H1 (cell line): ENCODE measurements around the gene TMEM30A. TPM values are rescaled to one million over a fixed set of nuclear protein-coding genes. Genes with fewer than 3 reads are reported as not detected.

Experiments
- CTCF ChIA-PET: fragments of 300-600 bp; sonication (Branson Sonifier 250); formaldehyde crosslinking; loops from one replicate; lab custom pipeline; 2021; ENCODE audit not compliant: partially characterized antibody; lab: Charles Lee
- POLR2A ChIA-PET: fragments of 300-600 bp; sonication (Branson Sonifier 250); formaldehyde crosslinking; loops from one replicate; lab custom pipeline; 2021; ENCODE audit warnings: inconsistent platforms; ENCODE audit not compliant: partially characterized antibody; lab: Charles Lee
- DNase-seq, 2 experiments: peaks; one replicate each; pipeline versions ENCODE4 v3.0.0 to v3.0.0-alpha.2; 2010 to 2022; ENCODE audit warnings: low spot score in 2 of 2, low read depth in 1 of 2, mixed read lengths in 1 of 2
- FAIRE-seq: peaks from 2 replicates; lab custom pipeline; 2011; peaks lifted over from hg19 to GRCh38; lab: Jason Lieb, UNC
- H2AFZ ChIP-seq: 2 replicates; pipeline ENCODE4 v1.8.1; 2012; ENCODE audit warnings: low read length, inconsistent platforms
- H2AK5ac ChIP-seq: 2 replicates; pipeline ENCODE4 v1.6.1; 2013; ENCODE audit warnings: low read depth, low read length
- H2BK120ac ChIP-seq: replicated peaks from 2 replicates; pipeline ENCODE3; 2013; ENCODE audit warnings: low read depth, low read length, inconsistent platforms
- H2BK12ac ChIP-seq: 2 replicates; pipeline ENCODE4 v1.6.1; 2013; ENCODE audit warnings: low read depth, low read length
- H2BK15ac ChIP-seq: 2 replicates; pipeline ENCODE4 v1.6.1; 2013; ENCODE audit warnings: low read length
- H2BK20ac ChIP-seq: 2 replicates; pipeline ENCODE4 v1.6.1; 2013; ENCODE audit warnings: low read length
- H2BK5ac ChIP-seq: 2 replicates; pipeline ENCODE4 v1.6.1; 2013; ENCODE audit warnings: low read depth, low read length
- H3K14ac ChIP-seq: 2 replicates; pipeline ENCODE4 v1.6.1; 2013; ENCODE audit warnings: inconsistent platforms; ENCODE audit not compliant: insufficient read length
- H3K18ac ChIP-seq: 2 replicates; pipeline ENCODE4 v1.6.1; 2013; ENCODE audit warnings: low read length; ENCODE audit errors: extremely low read depth
- H3K23ac ChIP-seq: 2 replicates; pipeline ENCODE4 v1.6.1; 2013; ENCODE audit warnings: inconsistent platforms; ENCODE audit not compliant: insufficient read length
- H3K23me2 ChIP-seq: 2 replicates; pipeline ENCODE4 v1.6.1; 2013; ENCODE audit warnings: low read depth, low read length
- H3K27ac ChIP-seq: 2 replicates; pipeline ENCODE4 v1.6.1; 2011; ENCODE audit warnings: low read depth, low read length, inconsistent platforms
- H3K27me3 ChIP-seq, 4 experiments: replicated peaks in 1 of 4; 1 replicate in 1 of 4; 2 replicates in 3 of 4; pipeline versions ENCODE4 v1.6.1 to v1.8.1; 2011 to 2013; ENCODE audit warnings: low read length in 3 of 4, mild to moderate bottlenecking in 3 of 4, inconsistent platforms in 2 of 4, mixed read lengths in 2 of 4, moderate library complexity in 1 of 4; ENCODE audit not compliant: control insufficient read depth in 3 of 4, insufficient read depth in 3 of 4; ENCODE audit errors: extremely low read depth in 1 of 4
- H3K36me3 ChIP-seq, 4 experiments: 2 replicates each; pipeline versions ENCODE4 v1.6.1 to v1.8.1; 2011 to 2013; ENCODE audit warnings: mild to moderate bottlenecking in 4 of 4, low read length in 3 of 4, moderate library complexity in 2 of 4, control low read depth in 1 of 4, inconsistent platforms in 1 of 4; ENCODE audit not compliant: insufficient read depth in 4 of 4, control insufficient read depth in 2 of 4
- H3K4ac ChIP-seq: replicated peaks from 2 replicates; pipeline ENCODE3; 2013; ENCODE audit warnings: low read length, low read depth, mixed read lengths, inconsistent platforms; ENCODE audit not compliant: insufficient read length
- H3K4me1 ChIP-seq, 4 experiments: replicated peaks in 1 of 4; 1 replicate in 1 of 4; 2 replicates in 3 of 4; pipeline versions ENCODE4 v1.6.1 to v1.8.1; 2011 to 2013; ENCODE audit warnings: low read length in 3 of 4, inconsistent platforms in 2 of 4, mixed read lengths in 1 of 4; ENCODE audit not compliant: insufficient read depth in 4 of 4, control insufficient read depth in 3 of 4
- H3K4me2 ChIP-seq, 2 experiments: 2 replicates each; pipeline versions ENCODE4 v1.6.1 to v1.8.1; 2011 to 2013; ENCODE audit warnings: low read depth in 2 of 2, low read length in 2 of 2, control low read depth in 1 of 2, inconsistent platforms in 1 of 2, mild to moderate bottlenecking in 1 of 2; ENCODE audit not compliant: insufficient read depth in 1 of 2
- H3K4me3 ChIP-seq, 4 experiments: fragments of 200-600, 300-600 bp in 1 of 4; sonication (generic), shearing (Covaris generic), sonication (Bioruptor Twin) in 1 of 4; 2 replicates each; pipeline versions ENCODE4 v1.5.1 to v1.8.1; 2011 to 2016; ENCODE audit warnings: low read length in 4 of 4, low read depth in 3 of 4, control low read depth in 2 of 4, inconsistent platforms in 2 of 4, mild to moderate bottlenecking in 2 of 4, mixed read lengths in 1 of 4, moderate library complexity in 1 of 4; ENCODE audit not compliant: insufficient read depth in 2 of 4; ENCODE audit errors: extremely low read depth in 1 of 4
- H3K56ac ChIP-seq: replicated peaks from 2 replicates; pipeline ENCODE3; 2013; ENCODE audit warnings: low read depth, mild to moderate bottlenecking, mixed read lengths, low read length, inconsistent platforms; ENCODE audit not compliant: insufficient read length
- H3K79me1 ChIP-seq: 2 replicates; pipeline ENCODE4 v1.6.1; 2013; ENCODE audit warnings: low read depth, low read length, control low read depth
- H3K79me2 ChIP-seq, 2 experiments: 2 replicates each; pipeline versions ENCODE4 v1.6.1 to v1.8.1; 2012 to 2013; ENCODE audit warnings: low read length in 2 of 2, mild to moderate bottlenecking in 2 of 2, inconsistent platforms in 1 of 2; ENCODE audit not compliant: insufficient read depth in 2 of 2, control insufficient read depth in 1 of 2
- H3K9ac ChIP-seq, 4 experiments: replicated peaks in 1 of 4; 1 replicate in 1 of 4; 2 replicates in 3 of 4; pipeline versions ENCODE4 v1.6.1 to v1.8.1; 2011 to 2013; ENCODE audit warnings: low read depth in 3 of 4, low read length in 3 of 4, control low read depth in 2 of 4, mild to moderate bottlenecking in 2 of 4, moderate library complexity in 2 of 4, inconsistent platforms in 1 of 4; ENCODE audit errors: extremely low read depth in 1 of 4
- H3K9me3 ChIP-seq, 2 experiments: 2 replicates each; pipeline versions ENCODE4 v1.6.1 to v1.8.1; 2012 to 2013; ENCODE audit warnings: mild to moderate bottlenecking in 2 of 2, moderate library complexity in 2 of 2, control low read depth in 1 of 2, inconsistent platforms in 1 of 2, low read depth in 1 of 2, low read length in 1 of 2, mixed read lengths in 1 of 2; ENCODE audit not compliant: insufficient read depth in 2 of 2
- H4K20me1 ChIP-seq, 2 experiments: replicated peaks in 1 of 2; 2 replicates each; pipeline versions ENCODE3 to v1.8.1; 2011 to 2013; ENCODE audit warnings: inconsistent platforms in 2 of 2, low read length in 2 of 2, mild to moderate bottlenecking in 1 of 2; ENCODE audit not compliant: insufficient read depth in 2 of 2, control insufficient read depth in 1 of 2
- H4K5ac ChIP-seq: 2 replicates; pipeline ENCODE4 v1.6.1; 2013; ENCODE audit warnings: low read length, low read depth, mixed read lengths, inconsistent platforms; ENCODE audit not compliant: insufficient read length
- H4K8ac ChIP-seq: 2 replicates; pipeline ENCODE4 v1.8.0; 2013; ENCODE audit warnings: mild to moderate bottlenecking, moderate library complexity, low read length, inconsistent platforms; ENCODE audit not compliant: insufficient read depth; ENCODE audit errors: extremely low read depth
- H4K91ac ChIP-seq: replicated peaks from 2 replicates; pipeline ENCODE3; 2013; ENCODE audit warnings: low read length, mixed read lengths, inconsistent platforms; ENCODE audit not compliant: insufficient read length
- HDAC6 ChIP-seq: IDR thresholded peaks from one replicate; pipeline ENCODE4 v1.7.1; 2012; ENCODE audit warnings: low read depth, mild to moderate bottlenecking, inconsistent platforms, low read length, moderate library complexity
- RNF2 ChIP-seq: fragments of 200-900, 300-1000 bp; sonication (generic); IDR thresholded peaks from 2 replicates; pipeline ENCODE4 v1.7.1; 2016; ENCODE audit warnings: borderline replicate concordance, low read depth, mild to moderate bottlenecking, antibody characterized with exemption, low read length; ENCODE audit not compliant: poor library complexity, severe bottlenecking; ENCODE audit errors: missing control alignments
- SIN3A ChIP-seq, 2 experiments: IDR thresholded peaks in 1 of 2; conservative IDR thresholded peaks in 1 of 2; 2 replicates each; pipeline ENCODE4 v1.6.1; 2011 to 2012; ENCODE audit warnings: low read length in 2 of 2, improper control_type of control experiment in 1 of 2, low read depth in 1 of 2, mild to moderate bottlenecking in 1 of 2
- SP2 ChIP-seq: IDR thresholded peaks from 2 replicates; pipeline ENCODE4 v1.6.1; 2012; ENCODE audit warnings: mild to moderate bottlenecking, low read length, inconsistent platforms
- TAF7 ChIP-seq: optimal IDR thresholded peaks from 2 replicates; pipeline ENCODE3; 2011; ENCODE audit warnings: low read depth, mild to moderate bottlenecking, inconsistent platforms, low read length, moderate library complexity, borderline replicate concordance
- WGBS, 2 experiments: shearing (Covaris generic) in 1 of 2; methylation state at CpG; one replicate each; pipeline versions ENCODE4 v1.1.6 to v1.1.7; 2013 to 2015; ENCODE audit warnings: low lambda C conversion rate in 2 of 2, mixed read lengths in 2 of 2, inconsistent platforms in 1 of 2, low coverage in 1 of 2, missing lambda C conversion rate in 1 of 2; ENCODE audit not compliant: insufficient replicate concordance in 2 of 2, insufficient coverage in 1 of 2, insufficient read length in 1 of 2; ENCODE audit errors: extremely low coverage in 1 of 2, missing lambda C conversion rate in 1 of 2; 5-methylcytosine and 5-hydroxymethylcytosine counted together
- polyA plus RNA-seq, 7 experiments: library from polyadenylated mRNA; depleted of rRNA in 3 of 7; stranded (reverse) in 5 of 7; unstranded in 2 of 7; fragments of >200 nt in 5 of 7; fragments of 200-250 nt in 2 of 7; gene quantifications; 1 replicate in 5 of 7; 2 replicates in 1 of 7; 4 replicates in 1 of 7; pipeline versions ENCODE4 v1.2.1 to v1.2.3, GENCODE V29; 2011 to 2013; ENCODE audit warnings: missing spikeins in 2 of 7, mixed read lengths in 2 of 7
- total RNA-seq: library from RNA; stranded (reverse); fragmentation: NEBNext Ultra II Directional; extraction: Animal tissue kit (Norgen Biotek cat#: 25700); gene quantifications from 2 replicates; pipeline ENCODE4 v1.2.1, GENCODE V29; 2021

TMEM30A gene
- total and polyA plus RNA-seq, 2 of the 8 experiments (the other 6 are each of a cell fraction or from before 2014, with no cell fraction given): 10.5 to 71.0 TPM

GRCh38 chr6:75288023-75288422 is 3.4 kb upstream of the TMEM30A start:
- Histone ChIP-seq H4K8ac (no peak overlapping the region), H3K4me3 (no peak overlapping the region), H2BK12ac (no peak overlapping the region), H3K27ac (no peak overlapping the region), H3K27me3 (no peaks in the 10 kb centered on the region), H4K91ac (no peak overlapping the region), H2BK5ac (no peak overlapping the region), H3K9ac (no peak overlapping the region), H2BK20ac (no peak overlapping the region), H2AFZ (no peak overlapping the region), H3K56ac (no peak overlapping the region), H3K4ac (no peak overlapping the region), H2BK120ac (no peak overlapping the region), H3K79me2 (peaks cover 7 to 13% of the 10 kb centered on the region in 2 experiments), H3K18ac (no peak overlapping the region), H3K4me2 (no peak overlapping the region), H2BK15ac (no peak overlapping the region), H4K20me1 (peaks cover 2 to 3% of the 10 kb centered on the region in 2 experiments), H3K9me3 (no peaks in the 10 kb centered on the region), H3K4me1 (peaks cover 3 to 9% (median 7%) of the 10 kb centered on the region in 4 experiments), H4K5ac (no peak overlapping the region), H3K36me3 (no peaks in the 10 kb centered on the region), H3K23ac (no peak overlapping the region), H3K79me1 (0 out of 2 replicates have a peak, but pooled peaks cover 3% of the 10 kb centered on the region), H2AK5ac (no peak overlapping the region), H3K23me2 (no peaks in the 10 kb centered on the region), H3K14ac (no peak overlapping the region)
- POLR2A ChIA-PET: no interaction called here
- CTCF ChIA-PET: interaction anchor here (1.5 kb wide), 1 partner anchor 53 kb away, joined by 3 read pairs; no protein-coding TSS in a partner anchor
- DNase-seq: no peak
- no peak for FAIRE-seq
- 94% methylated on average over 1 of the region's 1 CpG; no CpG with 5 or more reads in 1 of the 2 experiments for WGBS, 2 experiments
- TF ChIP-seq SIN3A (conservative IDR thresholded peaks at IDR 0.05 in 1 of 2, IDR thresholded peaks at IDR 0.05 in 1 of 2; ENCODE audit: low read depth in 1 of 2, low read length in 2 of 2) (no peak), RNF2 (no peak), HDAC6 (no peak), TAF7 (no peak), SP2 (no peak)
